Measurements from ENCODE around the gene MPC1. TPM values are rescaled to one million over a fixed set of nuclear protein-coding genes. Genes with fewer than 3 reads are reported as not detected.

The MPC1 gene
- 3.9 to 5.1 TPM (median 4.7 TPM) in 5 replicates for total RNA-seq (2022; extraction: Qiagen RNA extraction)

GRCh38 chr6:166382933-166383801 is at the start of gene MPC1:
TSS of gene MPC1 (minus strand) at chr6:166382940. CDS start at chr6:166382876, 64 bp downstream.

GRCh38 chr6:166342349-166343149 is 40.2 kb downstream of the MPC1 start, which contains the start of gene SFT2D1:
TSS of gene SFT2D1 (minus strand) at chr6:166342545. CDS start at chr6:166342481, 64 bp downstream.

Other genes with a start within 250 kb of the MPC1 start
- gene TBXT, start 215.1 kb downstream of the MPC1 start, total RNA-seq (2022; extraction: Qiagen RNA extraction), result 0.21 TPM in 1 of 5 replicates, not detected in the others
- 0.06 to 0.30 TPM (median 0.15 TPM) in 5 replicates for gene PRR18, start 74.5 kb downstream of the MPC1 start, total RNA-seq (2022; extraction: Qiagen RNA extraction)
- gene SFT2D1, start 40.4 kb downstream of the MPC1 start, total RNA-seq (2022; extraction: Qiagen RNA extraction), result 38.8 to 41.8 TPM (median 40.0 TPM) in 5 replicates
- gene RAMACL, start 203.7 kb upstream of the MPC1 start, total RNA-seq (2022; extraction: Qiagen RNA extraction), result 0.08 to 0.16 TPM (median 0.10 TPM) in 5 replicates
- 0.07 to 0.38 TPM (median 0.21 TPM) in 5 replicates for gene RPS6KA2, start 244.3 kb upstream of the MPC1 start, total RNA-seq (2022; extraction: Qiagen RNA extraction)

Measured in A549 treated with Hydrocortisone at 1 μM for 4 hours (cell line).